IMR-90 (cell line): ENCODE data around the gene KIF13A.

ENCODE experiments used
- CEBPB ChIP-seq: IDR thresholded peaks from 2 replicates; pipeline ENCODE4 v1.6.1; 2012; ENCODE audit warnings: low read depth, low read length, improper control_type of control experiment
- CHD1 ChIP-seq: IDR thresholded peaks from 2 replicates; pipeline ENCODE4 v1.6.1; 2012; ENCODE audit warnings: low read depth, low read length, improper control_type of control experiment
- CTCF ChIP-seq: conservative IDR thresholded peaks from 2 replicates; pipeline ENCODE4 v1.5.1; 2012; ENCODE audit warnings: mild to moderate bottlenecking, low read depth, low read length, improper control_type of control experiment
- MAZ ChIP-seq: IDR thresholded peaks from 2 replicates; pipeline ENCODE4 v1.6.1; 2012; ENCODE audit warnings: low read depth, mild to moderate bottlenecking, low read length, improper control_type of control experiment, moderate library complexity, borderline replicate concordance
- MXI1 ChIP-seq: IDR thresholded peaks from 2 replicates; pipeline ENCODE4 v1.6.1; 2012; ENCODE audit warnings: low read depth, mild to moderate bottlenecking, low read length, moderate library complexity, borderline replicate concordance
- POLR2A ChIP-seq: IDR thresholded peaks from 2 replicates; pipeline ENCODE4 v1.6.1; 2012; ENCODE audit warnings: mild to moderate bottlenecking, low read depth, low read length
- RAD21 ChIP-seq: IDR thresholded peaks from 2 replicates; pipeline ENCODE4 v1.6.1; 2012; ENCODE audit warnings: low read length, improper control_type of control experiment
- RCOR1 ChIP-seq: IDR thresholded peaks from 2 replicates; pipeline ENCODE4 v1.6.1; 2012; ENCODE audit warnings: mild to moderate bottlenecking, low read length, improper control_type of control experiment; ENCODE audit not compliant: insufficient replicate concordance
- RFX5 ChIP-seq: IDR thresholded peaks from 2 replicates; pipeline ENCODE4 v1.8.0; 2012; ENCODE audit warnings: low read depth, mild to moderate bottlenecking, low read length, moderate library complexity
- SMC3 ChIP-seq: fragments of 150-350 bp; IDR thresholded peaks from 2 replicates; pipeline ENCODE4 v1.6.1; 2016; ENCODE audit warnings: low read depth, mild to moderate bottlenecking, antibody characterized with exemption, low read length, moderate library complexity
- USF2 ChIP-seq: fragments of 150-350 bp; IDR thresholded peaks from 2 replicates; pipeline ENCODE4 v1.6.1; 2017; ENCODE audit warnings: mild to moderate bottlenecking, antibody characterized with exemption, low read length, low read depth

- no peak for TF ChIP-seq CTCF
- no peak for TF ChIP-seq RCOR1
- no peak for TF ChIP-seq SMC3
- TF ChIP-seq RAD21: no peak
- no peak for TF ChIP-seq POLR2A
- no peak for TF ChIP-seq MXI1
- no peak for TF ChIP-seq USF2
- no peak for TF ChIP-seq RFX5
- TF ChIP-seq CEBPB: no peak
- TF ChIP-seq MAZ: no peak
- no peak for TF ChIP-seq CHD1
These were observed 30.3 kb downstream of the KIF13A start for GRCh38 chr6:17957086-17957485.
